Neuron (in vitro differentiated cells): ENCODE data around the gene PTGES3.
"Not testable (repeated sequence)": the region's sequence is repeated elsewhere in the genome, so short reads cannot be mapped to it uniquely, and the experiment has no call there.

Experiments used
- H2AFZ ChIP-seq: one replicate; pipeline ENCODE4 v1.6.1; 2013; ENCODE audit warnings: low read depth, mild to moderate bottlenecking, inconsistent platforms, low read length, moderate library complexity
- H3K27me3 ChIP-seq: one replicate; pipeline ENCODE4 v1.6.1; 2013; ENCODE audit warnings: low read length; ENCODE audit not compliant: insufficient read depth
- H3K36me3 ChIP-seq: one replicate; pipeline ENCODE4 v1.6.1; 2013; ENCODE audit warnings: low read length; ENCODE audit not compliant: insufficient read depth
- H3K4me1 ChIP-seq: one replicate; pipeline ENCODE4 v1.6.1; 2013; ENCODE audit warnings: low read length; ENCODE audit not compliant: insufficient read depth
- H3K4me3 ChIP-seq: 2 replicates; pipeline ENCODE4 v1.5.1; 2013; ENCODE audit warnings: mild to moderate bottlenecking, low read length, moderate library complexity
- H3K9me3 ChIP-seq: one replicate; pipeline ENCODE4 v1.6.1; 2013; ENCODE audit warnings: low read length

PTGES3 gene

DNA sequence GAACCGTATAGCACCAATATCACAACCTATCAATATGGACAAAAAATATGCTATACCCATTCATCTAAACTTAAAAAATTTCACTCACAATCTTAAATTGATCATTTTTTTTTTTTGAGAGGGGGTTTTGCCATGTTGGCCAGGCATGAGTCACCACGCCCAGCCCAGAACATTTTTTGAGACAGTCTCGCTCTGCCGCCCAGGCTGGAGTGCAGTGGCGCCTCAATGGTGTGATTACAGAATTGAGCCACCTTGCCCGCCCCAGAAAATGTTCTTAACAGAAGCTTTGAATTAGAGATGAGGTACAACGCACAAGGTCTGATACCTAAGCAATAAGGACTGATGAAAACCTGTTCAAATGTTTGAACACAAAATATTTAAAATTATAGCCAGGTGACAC, 26.5 kb downstream of the PTGES3 start:
- no peaks in the 10 kb centered on the region for H3K4me1 ChIP-seq
- H3K36me3 ChIP-seq: peaks cover 38% of the 10 kb centered on the region
- no peaks in the 10 kb centered on the region for H3K27me3 ChIP-seq
- no peaks in the 10 kb centered on the region for H3K9me3 ChIP-seq
- no peak overlapping the region for H3K4me3 ChIP-seq
- no peak overlapping the region for H2AFZ ChIP-seq

DNA sequence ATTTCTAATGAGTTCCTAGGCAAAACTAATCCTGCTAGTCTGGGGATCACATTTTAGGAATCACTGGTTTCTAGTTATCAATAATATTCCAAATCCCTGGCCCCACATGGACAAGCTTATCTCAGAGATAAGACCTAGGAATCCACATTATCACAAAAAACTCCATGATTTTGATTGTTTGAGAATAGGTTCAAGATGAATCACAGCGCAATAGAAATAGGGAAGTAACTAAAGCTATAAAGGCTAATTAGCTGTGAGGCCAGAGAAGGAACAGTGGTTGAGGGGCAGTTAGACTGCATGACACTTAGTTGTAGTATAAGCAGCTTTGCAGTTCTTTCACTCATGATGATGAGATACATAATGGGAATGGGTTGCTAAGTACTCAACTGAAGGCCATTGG, 29.2 kb downstream of the PTGES3 start:
- Histone ChIP-seq H3K4me3 (no peak overlapping the region), H2AFZ (no peak overlapping the region), H3K36me3 (peaks cover 14% of the 10 kb centered on the region), H3K4me1 (no peaks in the 10 kb centered on the region), H3K27me3 (no peaks in the 10 kb centered on the region), H3K9me3 (no peaks in the 10 kb centered on the region)

DNA sequence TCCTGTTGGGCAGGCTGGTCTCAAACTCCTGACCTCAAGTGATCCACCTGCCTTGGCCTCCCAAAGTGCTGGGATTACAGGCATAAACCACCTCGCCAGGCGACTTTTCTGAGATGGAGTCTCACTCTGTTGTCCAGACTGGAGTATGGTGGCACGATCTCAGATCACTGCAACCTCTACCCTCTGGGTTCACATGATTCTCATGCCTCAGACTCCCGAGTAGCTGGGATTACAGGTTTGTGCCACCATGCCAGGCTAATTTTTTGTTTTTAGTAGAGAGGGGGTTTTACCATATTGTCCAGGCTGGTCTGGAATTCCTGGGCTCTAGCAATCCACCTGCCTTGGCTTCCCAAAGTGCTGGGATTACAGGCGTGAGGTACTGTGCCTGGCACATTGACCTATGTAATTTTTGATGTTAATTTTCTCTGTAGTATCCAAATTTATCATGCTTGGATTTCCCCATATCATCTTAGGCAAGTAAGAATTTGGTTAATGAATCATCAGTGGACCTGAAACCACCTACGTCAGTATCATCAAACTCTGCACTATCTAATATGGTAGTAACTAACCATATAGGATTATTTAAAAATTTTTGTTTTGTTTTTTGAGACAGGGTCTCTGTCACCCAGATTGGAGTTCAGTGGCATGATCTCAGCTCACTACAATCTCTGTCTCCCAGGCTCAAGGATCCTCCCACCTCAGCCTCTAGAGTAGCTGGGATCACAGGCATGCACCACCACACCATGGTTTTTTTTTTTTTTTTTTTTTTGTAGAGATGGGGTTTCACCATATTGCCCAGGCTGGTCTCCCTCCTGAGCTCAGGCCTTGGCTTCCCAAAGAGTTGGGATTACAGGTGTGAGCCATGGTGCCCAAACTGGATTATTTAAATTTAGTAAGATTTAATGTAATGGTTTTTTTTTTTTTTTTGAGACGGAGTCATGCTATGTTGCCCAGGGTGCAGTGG, 30.4 kb downstream of the PTGES3 start:
- Histone ChIP-seq H3K4me3 (no peak overlapping the region), H3K9me3 (peaks cover under 1% of the 10 kb centered on the region), H3K36me3 (peaks cover 4% of the 10 kb centered on the region), H3K27me3 (no peaks in the 10 kb centered on the region), H3K4me1 (no peaks in the 10 kb centered on the region), H2AFZ (no peak overlapping the region)

GRCh38 chr12:56653781-56654180, 34.3 kb downstream of the PTGES3 start:
- H3K4me1 ChIP-seq, H3K9me3 ChIP-seq, H3K4me3 ChIP-seq, H2AFZ ChIP-seq, H3K36me3 ChIP-seq, H3K27me3 ChIP-seq: not testable (repeated sequence)

- Histone ChIP-seq H3K4me1 (peaks cover 19% of the 10 kb centered on the region), H3K36me3 (peaks cover 18% of the 10 kb centered on the region)
- not testable (repeated sequence) for H2AFZ ChIP-seq, H3K9me3 ChIP-seq, H3K4me3 ChIP-seq, H3K27me3 ChIP-seq
These were observed 40.1 kb downstream of the PTGES3 start for GRCh38 chr12:56648023-56648422.

DNA sequence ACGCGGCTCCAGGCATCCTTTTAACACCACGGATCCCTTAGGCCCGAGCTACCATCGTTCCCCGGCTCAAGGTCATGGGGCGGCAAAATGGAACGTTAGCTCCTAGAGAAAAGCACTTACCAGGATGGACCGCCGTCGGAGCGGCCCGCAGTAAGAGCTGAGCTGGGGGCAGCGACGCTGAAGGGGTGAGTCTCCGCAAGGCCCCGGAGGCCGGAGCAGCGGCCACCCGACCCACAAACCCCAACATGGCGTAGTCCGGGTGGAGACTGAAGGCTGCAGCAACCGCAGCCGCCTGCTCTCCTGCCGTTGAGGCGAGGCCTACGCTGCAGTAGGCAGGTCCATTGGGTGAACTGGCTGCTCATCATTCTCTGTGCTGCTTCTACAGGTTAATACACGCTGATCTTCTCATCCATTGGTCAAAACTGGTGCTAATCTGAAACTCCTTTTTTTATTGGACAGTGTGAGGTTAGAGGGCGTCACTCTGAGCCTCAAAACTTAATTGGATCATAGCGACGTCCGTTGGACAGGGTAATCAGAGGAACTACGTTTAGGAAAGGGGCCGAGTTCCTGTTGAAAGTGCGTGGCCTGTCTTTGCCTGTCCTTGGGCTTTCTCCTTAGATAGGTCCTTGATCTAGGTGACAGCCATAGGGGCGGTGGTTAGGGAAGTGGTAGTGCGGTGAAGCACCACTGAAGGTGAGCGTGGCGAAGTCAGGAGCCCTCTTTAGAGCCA, 42.2 kb downstream of the PTGES3 start, which contains the start of gene ATP5F1B:
Gene ATP5F1B, minus strand, starts transcription at position 268 of the 730 bp plus-strand sequence. Its CDS starts 21 bp downstream, at position 247.
- Histone ChIP-seq H2AFZ (no peak within 1 kb of the TSS), H3K4me1 (peaks cover 19% of the 10 kb centered on the region)

GRCh38 chr12:56645201-56645716, 42.8 kb downstream of the PTGES3 start:
- no peak overlapping the region for H2AFZ ChIP-seq
- no peaks in the 10 kb centered on the region for H3K27me3 ChIP-seq
- H3K9me3 ChIP-seq: no peaks in the 10 kb centered on the region
- H3K4me1 ChIP-seq: peaks cover 19% of the 10 kb centered on the region
- H3K4me3 ChIP-seq: peak overlapping the region; percentile 77
- H3K36me3 ChIP-seq: peaks cover 37% of the 10 kb centered on the region

More for the DNA sequence above, 42.2 kb downstream of the PTGES3 start, which contains the start of gene ATP5F1B:
- H3K9me3 ChIP-seq: no peaks in the 10 kb centered on the region
- H3K36me3 ChIP-seq: peaks cover 31% of the 10 kb centered on the region
- H3K27me3 ChIP-seq: no peaks in the 10 kb centered on the region
- H3K4me3 ChIP-seq: peak within 1 kb of the TSS; percentile 77

- Histone ChIP-seq H3K9me3 (no peaks in the 10 kb centered on the region), H2AFZ (no peak overlapping the region), H3K4me3 (peak overlapping the region; percentile 77), H3K27me3 (no peaks in the 10 kb centered on the region), H3K36me3 (peaks cover 41% of the 10 kb centered on the region), H3K4me1 (peaks cover 19% of the 10 kb centered on the region)
These were observed 43.4 kb downstream of the PTGES3 start for GRCh38 chr12:56644654-56645053.

- Histone ChIP-seq H3K9me3 (no peaks in the 10 kb centered on the region), H2AFZ (no peak overlapping the region), H3K27me3 (no peaks in the 10 kb centered on the region), H3K36me3 (peaks cover 60% of the 10 kb centered on the region), H3K4me3 (no peak overlapping the region), H3K4me1 (peaks cover 27% of the 10 kb centered on the region)
These were observed 46.9 kb downstream of the PTGES3 start for GRCh38 chr12:56641219-56641618.

DNA sequence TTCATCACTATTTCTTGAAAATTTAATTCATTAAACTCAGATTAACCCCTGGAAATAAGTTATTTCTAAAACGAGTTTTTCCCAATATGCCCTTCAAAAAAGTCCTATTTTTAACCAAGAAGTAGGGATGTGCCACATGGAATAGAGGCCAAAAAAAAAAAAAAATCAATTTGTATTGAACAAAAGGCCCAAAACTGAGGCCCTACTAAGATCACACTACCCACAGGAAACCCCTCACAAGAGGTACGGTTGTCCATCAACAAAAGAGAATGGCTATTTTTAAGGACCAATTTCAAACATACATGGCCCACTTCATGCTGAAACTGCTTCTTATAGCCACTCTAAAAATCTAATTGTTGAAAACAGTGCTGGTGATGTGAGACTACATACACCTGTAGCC, 50.5 kb downstream of the PTGES3 start:
- Histone ChIP-seq H3K27me3 (no peaks in the 10 kb centered on the region), H3K36me3 (peaks cover 39% of the 10 kb centered on the region), H3K4me1 (peaks cover 40% of the 10 kb centered on the region), H3K9me3 (no peaks in the 10 kb centered on the region), H3K4me3 (no peak overlapping the region), H2AFZ (no peak overlapping the region)

GRCh38 chr12:56636675-56637540, 51.2 kb downstream of the PTGES3 start:
- Histone ChIP-seq H3K36me3 (peaks cover 32% of the 10 kb centered on the region), H3K4me1 (peaks cover 47% of the 10 kb centered on the region), H2AFZ (no peak overlapping the region), H3K9me3 (no peaks in the 10 kb centered on the region), H3K4me3 (peak overlapping the region; percentile 83), H3K27me3 (no peaks in the 10 kb centered on the region)

DNA sequence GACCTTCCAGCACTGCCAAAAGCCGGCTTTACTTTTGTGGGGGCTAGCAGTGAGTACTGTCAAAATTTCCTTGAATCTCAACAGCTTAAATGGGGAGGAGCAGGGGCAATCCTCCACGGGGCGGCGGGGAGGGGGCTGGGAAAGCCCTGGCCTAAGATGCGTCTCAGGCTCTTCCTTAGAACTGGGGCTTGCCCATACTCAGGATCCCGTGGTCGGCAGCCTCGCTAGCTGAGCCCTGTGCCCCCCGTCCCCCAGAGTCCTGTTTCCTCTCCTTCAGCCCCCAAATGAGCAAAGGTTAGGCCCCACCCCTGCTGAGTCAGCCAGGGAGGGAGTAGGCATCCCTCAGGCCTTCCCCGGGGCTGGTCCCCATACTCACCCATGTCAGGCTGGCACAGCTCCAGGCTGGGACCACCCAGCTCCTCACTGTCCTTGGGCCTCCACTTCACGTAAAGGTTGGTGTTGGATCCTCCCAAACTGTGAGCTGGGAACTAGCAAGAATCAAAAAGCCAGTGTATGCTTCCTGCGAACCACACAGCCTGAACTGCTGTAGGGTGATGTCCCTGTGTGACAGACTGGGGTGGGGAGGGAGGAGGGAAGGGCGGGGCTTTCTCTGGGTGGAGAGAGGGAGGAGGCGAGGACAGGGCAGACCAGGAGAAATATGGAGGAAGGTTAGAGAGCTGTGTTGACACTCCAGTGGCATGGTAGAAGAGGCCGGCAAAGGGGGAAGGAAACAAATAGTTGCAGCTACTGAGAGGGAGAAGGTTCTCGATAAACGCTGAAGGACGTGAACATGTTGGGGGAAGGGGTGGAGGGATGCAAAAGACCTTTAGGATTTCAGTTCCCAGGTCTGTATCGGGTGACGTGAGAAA, 52.0 kb downstream of the PTGES3 start:
- Histone ChIP-seq H3K4me1 (peaks cover 52% of the 10 kb centered on the region), H3K36me3 (peaks cover 29% of the 10 kb centered on the region), H3K27me3 (no peaks in the 10 kb centered on the region), H3K9me3 (no peaks in the 10 kb centered on the region), H2AFZ (no peak overlapping the region), H3K4me3 (peak overlapping the region; percentile 83)
